Measurements from ENCODE around the gene NRXN3.

The NRXN3 gene

GRCh38 chr14:78637489-78637888 is 467.3 kb downstream of the NRXN3 start:
- no peak for DNase-seq (ENCODE audit: low read depth, low spot score)

- DNase-seq (ENCODE audit: low read depth, low spot score): peak; percentile 79
These were observed 467.8 kb downstream of the NRXN3 start for GRCh38 chr14:78637908-78638475.

GRCh38 chr14:78638926-78639325 is 468.8 kb downstream of the NRXN3 start:
- DNase-seq (ENCODE audit: low read depth, low spot score): peak; percentile 43

GRCh38 chr14:78644824-78645559 is 474.8 kb downstream of the NRXN3 start:
- peak; percentile 6 for DNase-seq (ENCODE audit: low read depth, low spot score)

- no peak for DNase-seq (ENCODE audit: low read depth, low spot score)
These were observed 482.6 kb downstream of the NRXN3 start for GRCh38 chr14:78652727-78653126.

GRCh38 chr14:78653173-78653572 is 483.0 kb downstream of the NRXN3 start:
- DNase-seq (ENCODE audit: low read depth, low spot score): no peak

- DNase-seq (ENCODE audit: low read depth, low spot score): no peak
These were observed 487.3 kb downstream of the NRXN3 start for GRCh38 chr14:78657451-78657850.

- DNase-seq (ENCODE audit: low read depth, low spot score): no peak
These were observed 494.7 kb downstream of the NRXN3 start for GRCh38 chr14:78664841-78665240.

- no peak for DNase-seq (ENCODE audit: low read depth, low spot score)
These were observed 496.3 kb downstream of the NRXN3 start for GRCh38 chr14:78666336-78667056.

GRCh38 chr14:78667141-78667540 is 497.0 kb downstream of the NRXN3 start:
- DNase-seq (ENCODE audit: low read depth, low spot score): no peak

GRCh38 chr14:78673845-78674244 is 503.7 kb downstream of the NRXN3 start:
- no peak for DNase-seq (ENCODE audit: low read depth, low spot score)

- DNase-seq (ENCODE audit: low read depth, low spot score): no peak
These were observed 504.6 kb downstream of the NRXN3 start for GRCh38 chr14:78674820-78675219.

GRCh38 chr14:78683206-78683605 is 513.0 kb downstream of the NRXN3 start:
- no peak for DNase-seq (ENCODE audit: low read depth, low spot score)

GRCh38 chr14:78683981-78684380 is 513.8 kb downstream of the NRXN3 start:
- DNase-seq (ENCODE audit: low read depth, low spot score): no peak

GRCh38 chr14:78688503-78688902 is 518.3 kb downstream of the NRXN3 start:
- DNase-seq (ENCODE audit: low read depth, low spot score): no peak

- DNase-seq (ENCODE audit: low read depth, low spot score): no peak
These were observed 520.7 kb downstream of the NRXN3 start for GRCh38 chr14:78690836-78691235.

- no peak for DNase-seq (ENCODE audit: low read depth, low spot score)
These were observed 527.2 kb downstream of the NRXN3 start for GRCh38 chr14:78697341-78697740.

GRCh38 chr14:78698991-78699390 is 528.8 kb downstream of the NRXN3 start:
- no peak for DNase-seq (ENCODE audit: low read depth, low spot score)

GRCh38 chr14:78700236-78700635 is 530.1 kb downstream of the NRXN3 start:
- DNase-seq (ENCODE audit: low read depth, low spot score): no peak

- no peak for DNase-seq (ENCODE audit: low read depth, low spot score)
These were observed 531.1 kb downstream of the NRXN3 start for GRCh38 chr14:78701246-78701645.

GRCh38 chr14:78704965-78705364 is 534.8 kb downstream of the NRXN3 start:
- no peak for DNase-seq (ENCODE audit: low read depth, low spot score)

- no peak for DNase-seq (ENCODE audit: low read depth, low spot score)
These were observed 535.8 kb downstream of the NRXN3 start for GRCh38 chr14:78705989-78706388.

Data from ELF-1 (cell line).